Bronchial epithelial cell (primary cell): ENCODE results near the gene GRID2. TPM values are rescaled to one million over a fixed set of nuclear protein-coding genes. Genes with fewer than 3 reads are reported as not detected.

Source experiments
- DNase-seq: peaks from one replicate; pipeline ENCODE4 v3.0.0-alpha.2; 2010; ENCODE audit warnings: low read depth
- FAIRE-seq: peaks from 2 replicates; lab custom pipeline; 2011; peaks lifted over from hg19 to GRCh38; lab: Jason Lieb, UNC
- H3K27me3 ChIP-seq: 2 replicates; pipeline ENCODE4 v1.5.1; 2011; ENCODE audit warnings: low read length; ENCODE audit not compliant: control insufficient read depth, insufficient read depth
- H3K36me3 ChIP-seq: 2 replicates; pipeline ENCODE4 v1.5.1; 2011; ENCODE audit warnings: low read length; ENCODE audit not compliant: control insufficient read depth, insufficient read depth
- H3K4me3 ChIP-seq: 2 replicates; pipeline ENCODE4 v1.5.1; 2011; ENCODE audit warnings: mild to moderate bottlenecking, low read depth, low read length, control low read depth
- CTCF ChIP-seq: IDR thresholded peaks from 2 replicates; pipeline ENCODE4 v1.5.1; 2011; ENCODE audit warnings: mild to moderate bottlenecking, moderate library complexity, low read length, control low read depth, inconsistent platforms; ENCODE audit not compliant: insufficient read depth, severe bottlenecking
- total RNA-seq: library from RNA; depleted of rRNA; stranded (reverse); fragments of >200 nt; gene quantifications from 2 replicates; pipeline ENCODE4 v1.2.1, GENCODE V29; 2014

Gene GRID2
- total RNA-seq, 1 donor from 2014 or later, result not detected

DNA sequence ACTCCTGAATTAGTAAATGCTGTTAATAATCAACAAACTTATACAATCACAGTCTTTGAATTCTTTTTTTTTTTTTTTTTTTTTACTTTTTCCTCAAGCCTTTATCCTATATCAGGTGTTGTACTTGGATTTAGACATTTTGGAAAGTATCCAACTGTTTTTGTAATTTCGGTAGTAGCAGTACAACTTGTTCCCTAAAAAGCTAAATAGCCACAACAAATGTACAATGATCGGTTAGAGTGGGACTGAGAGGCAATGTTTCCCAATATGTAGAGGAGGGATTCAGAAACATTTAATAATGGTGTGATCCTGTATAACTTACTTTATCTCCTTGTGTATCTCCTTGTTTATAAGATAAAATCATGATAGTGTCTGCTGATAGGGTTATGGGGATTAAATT is 343.1 kb downstream of the GRID2 start:
- DNase-seq, result no peak
- no peak for TF ChIP-seq CTCF
- Histone ChIP-seq H3K36me3 (no peaks in the 10 kb centered on the region), H3K4me3 (no peak overlapping the region), H3K27me3 (no peaks in the 10 kb centered on the region)
- peak; percentile 36 for FAIRE-seq

GRCh38 chr4:92651536-92651935 is 347.8 kb downstream of the GRID2 start:
- H3K4me3 ChIP-seq, result no peak overlapping the region
- no peaks in the 10 kb centered on the region for H3K36me3 ChIP-seq
- H3K27me3 ChIP-seq, result no peaks in the 10 kb centered on the region
- DNase-seq (no peak), FAIRE-seq (no peak)
- TF ChIP-seq CTCF, result no peak

- TF ChIP-seq CTCF, result no peak
- Histone ChIP-seq H3K4me3 (no peak overlapping the region), H3K27me3 (no peaks in the 10 kb centered on the region), H3K36me3 (no peaks in the 10 kb centered on the region)
- no peak for DNase-seq
- FAIRE-seq, result no peak
Observed at GRCh38 chr4:92654084-92654483, 350.3 kb downstream of the GRID2 start.

GRCh38 chr4:92657695-92658094 is 353.9 kb downstream of the GRID2 start:
- Histone ChIP-seq H3K36me3 (no peaks in the 10 kb centered on the region), H3K4me3 (no peak overlapping the region), H3K27me3 (no peaks in the 10 kb centered on the region)
- FAIRE-seq (no peak), DNase-seq (no peak)
- no peak for TF ChIP-seq CTCF

- DNase-seq (no peak), FAIRE-seq (no peak)
- H3K4me3 ChIP-seq, result no peak overlapping the region
- no peaks in the 10 kb centered on the region for H3K36me3 ChIP-seq
- no peak for TF ChIP-seq CTCF
- H3K27me3 ChIP-seq, result no peaks in the 10 kb centered on the region
Observed at GRCh38 chr4:92658318-92658717, 354.6 kb downstream of the GRID2 start.

- Histone ChIP-seq H3K36me3 (no peaks in the 10 kb centered on the region), H3K27me3 (no peaks in the 10 kb centered on the region), H3K4me3 (no peak overlapping the region)
- no peak for TF ChIP-seq CTCF
- no peak for DNase-seq
- FAIRE-seq, result no peak
Observed at GRCh38 chr4:92677805-92678204, 374.0 kb downstream of the GRID2 start.
